Activated naive CD4-positive, alpha-beta T cell treated with anti-CD3 and anti-CD28 coated beads, Interleukin-2, amount 10 ng/mL, durations not matched to agents 7 days and 5 days (primary cell): ENCODE measurements around the gene DDX47.

Source experiments
- CTCF ChIA-PET: fragments of 350-600 bp; sonication (Branson Sonifier 250); formaldehyde crosslinking; loops from one replicate; lab custom pipeline; 2021; ENCODE audit warnings: antibody characterized with exemption; lab: Charles Lee
- DNase-seq: peaks from one replicate; pipeline ENCODE4 v3.0.0-alpha.2; 2020
- H3K27ac Mint-ChIP-seq: one replicate; pipeline ENCODE4 v1.8.0; 2021; ENCODE audit warnings: mild to moderate bottlenecking, moderate library complexity, mixed read lengths
- H3K27me3 Mint-ChIP-seq: one replicate; pipeline ENCODE4 v1.8.0; 2021; ENCODE audit warnings: mild to moderate bottlenecking, mixed read lengths
- H3K36me3 Mint-ChIP-seq: one replicate; pipeline ENCODE4 v1.8.0; 2021; ENCODE audit warnings: mixed read lengths
- H3K4me1 Mint-ChIP-seq: one replicate; pipeline ENCODE4 v1.8.0; 2021; ENCODE audit warnings: mixed read lengths
- H3K4me3 Mint-ChIP-seq: one replicate; pipeline ENCODE4 v1.8.0; 2021; ENCODE audit warnings: mild to moderate bottlenecking, moderate library complexity, mixed read lengths
- H3K9me3 Mint-ChIP-seq: one replicate; pipeline ENCODE4 v1.8.0; 2021; ENCODE audit warnings: mixed read lengths

The DDX47 gene

GRCh38 chr12:12877153-12877768, 64.1 kb downstream of the DDX47 start:
- CTCF ChIA-PET: no interaction called here
- DNase-seq: no peak
- Mint-ChIP-seq H3K27me3 (peaks cover 3% of the 10 kb centered on the region), H3K4me1 (peaks cover 21% of the 10 kb centered on the region), H3K4me3 (no peak overlapping the region), H3K36me3 (no peaks in the 10 kb centered on the region), H3K9me3 (no peaks in the 10 kb centered on the region), H3K27ac (no peak overlapping the region)

- Mint-ChIP-seq H3K27me3 (peaks cover 3% of the 10 kb centered on the region), H3K36me3 (no peaks in the 10 kb centered on the region), H3K27ac (no peak overlapping the region), H3K4me1 (peaks cover 27% of the 10 kb centered on the region), H3K4me3 (no peak overlapping the region), H3K9me3 (no peaks in the 10 kb centered on the region)
- no peak for DNase-seq
- CTCF ChIA-PET: interaction anchor here (1.0 kb wide), 1 partner anchor 61 kb away, joined by 3 read pairs; no protein-coding TSS in a partner anchor
These were observed 64.8 kb downstream of the DDX47 start for GRCh38 chr12:12877781-12878455.
